Measurements from ENCODE around the gene TMEM145.
"Not testable (repeated sequence)": the region's sequence is repeated elsewhere in the genome, so short reads cannot be mapped to it uniquely, and the experiment has no call there.

TMEM145 gene

DNA sequence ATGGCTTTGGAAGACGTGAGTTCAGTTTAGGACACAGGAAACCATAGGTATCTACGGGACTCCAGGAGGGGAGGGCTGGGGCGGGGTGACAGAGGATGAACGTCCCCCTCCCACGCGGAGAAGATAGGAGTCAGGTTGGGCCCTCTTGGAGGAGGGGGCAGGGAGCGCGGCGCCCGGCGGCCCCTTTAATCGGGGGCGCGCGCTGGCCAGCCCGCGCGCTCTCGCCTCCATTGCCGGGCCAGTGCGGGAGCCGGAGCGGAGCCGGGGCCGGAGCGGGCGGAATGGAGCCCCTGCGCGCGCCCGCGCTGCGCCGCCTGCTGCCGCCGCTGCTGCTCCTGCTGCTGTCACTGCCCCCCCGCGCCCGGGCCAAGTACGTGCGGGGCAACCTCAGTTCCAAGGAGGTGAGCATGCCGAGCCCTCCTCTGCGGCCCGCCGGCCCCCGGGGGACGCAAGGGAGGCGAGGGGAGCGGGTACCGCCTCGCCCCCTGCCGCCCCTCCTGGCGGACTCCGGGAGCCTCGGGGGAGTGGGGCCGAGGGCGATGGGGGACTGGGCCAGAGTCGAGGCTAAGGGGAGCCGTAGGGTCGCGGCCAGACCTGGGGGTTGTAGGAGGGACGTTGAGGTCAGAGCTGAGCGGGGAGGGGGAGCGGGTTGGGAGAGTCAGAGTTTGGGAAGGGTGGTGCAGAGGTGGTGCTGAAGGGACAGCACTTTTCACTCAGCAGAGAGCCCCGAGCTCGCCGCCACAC lies at the start of gene TMEM145:
Gene TMEM145, plus strand, starts transcription at position 214 of the 744 bp plus-strand sequence. Its CDS starts 68 bp downstream, at position 282.
- DNase-seq, result no peak

- DNase-seq, result not testable (repeated sequence)
Measured at GRCh38 chr19:42266105-42266504, 47.0 kb upstream of the TMEM145 start.

DNA sequence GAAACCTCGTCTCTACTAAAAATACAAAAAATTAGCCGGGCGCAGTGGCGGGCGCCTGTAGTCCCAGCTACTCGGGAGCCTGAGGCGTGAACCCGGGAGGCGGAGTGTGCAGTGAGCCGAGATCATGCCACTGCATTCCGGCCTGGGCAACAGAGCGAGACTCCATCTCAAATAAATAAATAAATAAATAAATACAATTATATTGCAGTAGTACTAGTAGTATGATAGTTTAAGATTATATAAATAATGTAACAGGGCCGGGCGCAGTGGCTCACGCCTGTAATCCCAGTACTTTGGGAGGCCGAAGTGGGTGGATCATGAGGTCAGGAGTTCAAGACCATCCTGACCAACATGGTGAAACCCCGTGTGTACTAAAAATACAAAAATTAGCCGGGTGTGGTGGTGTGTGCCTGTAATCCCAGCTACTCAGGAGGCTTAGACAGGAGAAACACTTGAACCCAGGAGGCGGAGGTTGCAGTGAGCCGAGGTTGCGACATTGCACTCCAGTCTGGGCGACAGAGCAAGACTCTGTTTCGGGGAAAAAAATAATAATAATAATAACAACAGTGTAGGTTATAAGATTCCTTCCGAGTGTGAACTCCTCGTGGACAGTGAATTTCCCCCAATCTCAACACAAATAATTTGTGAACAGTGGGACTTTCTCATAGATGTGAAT lies 46.0 kb upstream of the TMEM145 start:
- not testable (repeated sequence) for DNase-seq

DNA sequence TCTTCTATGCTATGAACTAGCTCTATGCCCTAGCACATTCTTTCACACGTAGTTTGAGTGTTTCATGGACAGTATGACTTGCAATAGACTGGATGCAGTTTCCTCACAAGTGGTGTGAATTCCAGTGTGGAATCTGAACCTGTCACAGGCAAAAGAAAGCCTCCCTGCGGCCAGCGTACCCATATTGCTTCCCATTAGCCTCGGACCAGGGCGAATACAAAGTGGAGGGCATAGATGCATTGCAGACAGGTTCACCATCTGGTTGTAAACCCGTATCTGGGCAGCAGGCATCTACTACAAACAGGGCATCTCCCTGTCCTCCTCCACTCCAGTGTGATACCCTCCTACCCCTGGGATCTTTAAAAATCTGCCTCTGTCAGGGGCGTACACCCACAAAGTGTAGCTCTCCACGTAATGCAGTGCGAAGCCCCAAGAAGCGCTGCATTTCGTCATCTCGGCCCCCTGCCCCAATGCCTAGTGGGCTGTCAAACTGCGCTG lies 45.4 kb upstream of the TMEM145 start:
- no peak for DNase-seq

DNA sequence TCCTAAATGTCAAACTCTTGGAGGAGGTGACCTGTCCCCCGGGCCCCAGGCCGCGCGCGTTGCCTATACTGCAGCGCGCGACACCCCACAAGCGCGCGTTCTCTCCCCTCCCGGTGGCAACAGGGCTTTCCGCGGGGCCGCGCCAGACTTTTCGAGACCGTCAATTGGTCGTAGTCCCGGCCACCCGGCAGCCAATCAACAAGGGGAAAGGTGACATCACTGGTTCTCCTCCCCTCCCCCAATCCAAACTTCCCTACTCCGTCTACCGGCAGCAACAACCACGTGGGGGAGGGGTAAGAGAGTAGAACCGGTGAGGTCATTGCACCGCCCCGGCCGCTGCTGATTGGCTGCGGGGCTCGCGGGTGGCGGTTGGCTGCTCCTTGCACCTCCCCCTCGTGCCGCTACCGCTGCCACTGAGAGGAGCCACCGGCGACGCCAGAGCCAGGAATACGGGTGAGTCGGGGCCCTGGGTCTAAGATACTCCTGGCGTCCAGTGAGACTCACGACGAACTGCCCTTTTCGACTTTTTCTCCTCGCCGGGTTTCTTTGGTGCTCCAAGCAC lies 44.9 kb upstream of the TMEM145 start:
- DNase-seq, result peak; percentile 97

GRCh38 chr19:42268704-42269477 lies 44.2 kb upstream of the TMEM145 start, which contains the start of gene CIC:
CIC (plus strand) TSS chr19:42269252; CDS start chr19:42271784, 2,532 bp downstream.
- DNase-seq, result peak; percentile 99

DNA sequence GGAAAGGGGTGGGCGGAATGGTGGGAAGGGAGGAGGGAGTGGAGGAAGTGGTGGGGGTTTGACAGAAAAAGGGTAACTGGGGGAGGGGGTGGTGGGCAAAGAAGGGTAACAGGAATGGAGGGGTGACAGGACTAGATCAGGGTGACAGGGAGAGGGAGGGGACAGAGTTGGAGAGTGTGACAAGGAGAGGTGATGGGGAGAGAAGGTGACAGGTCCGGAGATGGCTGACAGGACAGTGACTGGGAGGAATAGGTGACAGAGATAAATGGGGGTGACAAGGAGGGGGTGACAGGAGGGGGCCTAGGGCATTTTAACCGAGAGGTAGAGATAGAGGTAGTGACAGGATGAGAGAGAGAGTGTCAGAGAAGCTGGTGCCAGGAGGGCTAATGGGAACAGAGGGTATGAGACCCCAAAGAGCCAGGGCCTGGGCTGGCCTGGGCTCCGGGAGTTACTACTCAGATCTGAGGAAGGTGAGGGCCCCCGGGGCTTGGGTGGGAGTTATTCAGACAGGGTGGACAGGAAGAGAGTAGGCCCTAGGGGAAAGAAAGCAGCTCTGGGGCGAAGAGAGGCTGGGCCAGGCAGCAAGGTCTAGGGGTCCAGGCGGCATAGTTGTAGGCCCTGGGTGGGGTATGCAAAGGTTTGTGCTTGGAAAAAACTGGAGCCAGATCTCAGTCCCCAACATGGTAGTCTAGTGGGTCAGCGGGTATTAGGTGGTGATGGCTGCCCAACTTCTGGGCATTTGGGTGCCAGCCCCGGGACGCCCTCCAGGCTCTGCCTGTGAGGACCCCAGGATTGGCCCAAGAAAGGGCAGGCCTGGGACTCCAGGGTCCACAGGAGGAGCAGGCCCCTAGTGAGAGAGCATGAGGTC lies 43.4 kb upstream of the TMEM145 start:
- DNase-seq, result no peak

DNA sequence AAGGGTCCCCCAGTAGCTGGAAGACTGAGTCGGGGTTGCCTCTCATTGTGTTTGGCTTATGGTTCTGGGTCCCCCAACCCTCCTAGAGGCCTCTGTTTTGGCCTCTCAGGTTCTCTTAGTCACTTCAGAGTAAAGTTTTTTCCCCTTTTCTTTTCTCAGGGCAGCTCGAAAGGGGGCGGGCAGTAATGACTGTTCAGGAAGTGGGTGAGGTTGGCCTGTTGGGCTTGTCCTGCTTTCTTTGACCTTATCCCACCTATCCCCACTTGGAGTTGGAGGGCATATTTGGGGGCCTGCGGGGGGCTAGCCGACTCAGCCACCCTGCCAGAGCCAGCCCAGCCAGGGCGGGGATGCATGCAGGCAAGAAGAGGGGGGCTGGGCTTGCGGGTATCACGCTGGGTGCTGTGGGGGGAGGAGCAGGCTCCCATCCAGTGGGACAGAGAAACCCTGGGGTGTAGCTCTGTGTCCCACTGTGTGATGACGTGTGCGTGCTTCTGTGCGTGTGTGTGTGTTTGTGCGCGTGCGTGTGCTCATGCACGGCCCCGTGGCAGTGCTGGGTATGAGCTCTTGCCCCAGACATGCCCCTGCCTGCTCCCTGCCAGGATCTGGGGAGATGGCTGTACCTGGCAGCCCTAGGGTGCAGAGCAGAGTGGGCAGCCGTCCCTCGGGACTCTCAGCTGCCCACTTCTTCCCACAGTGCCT lies 42.6 kb upstream of the TMEM145 start:
- no peak for DNase-seq

DNA sequence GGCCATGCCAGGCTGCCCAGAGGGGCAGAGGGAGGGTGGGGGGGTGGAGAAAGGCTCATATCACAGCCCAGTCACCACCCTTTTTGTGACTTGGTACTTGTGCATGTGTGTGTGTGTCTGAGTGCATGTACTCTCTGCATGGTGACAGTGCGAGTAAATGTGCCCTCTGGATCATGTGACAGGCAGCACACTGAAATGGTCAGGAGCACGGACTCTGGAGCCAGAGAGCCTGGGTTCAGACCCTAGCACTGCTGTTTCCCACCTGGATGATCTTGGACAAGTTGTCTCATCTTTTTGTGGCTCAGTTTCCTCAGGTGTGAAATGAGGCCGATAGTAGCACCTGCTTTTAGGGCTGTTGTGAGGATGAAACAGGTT lies 42.1 kb upstream of the TMEM145 start:
- DNase-seq, result no peak

GRCh38 chr19:42271861-42272534 lies 41.1 kb upstream of the TMEM145 start:
- no peak for DNase-seq

DNA sequence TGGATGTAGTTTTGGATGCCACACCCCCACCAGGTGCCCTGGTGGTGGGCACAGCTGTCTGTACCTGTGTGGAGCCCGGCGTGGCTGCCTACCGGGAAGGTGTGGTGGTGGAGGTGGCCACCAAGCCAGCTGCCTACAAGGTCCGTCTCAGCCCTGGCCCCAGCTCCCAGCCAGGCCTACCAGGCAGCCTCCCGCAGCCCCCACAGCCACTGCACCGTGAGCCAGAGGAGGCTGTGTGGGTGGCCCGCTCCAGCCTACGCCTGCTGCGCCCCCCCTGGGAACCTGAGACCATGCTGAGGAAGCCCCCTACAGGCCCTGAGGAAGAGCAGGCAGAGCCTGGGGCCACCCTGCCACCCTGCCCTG lies 40.6 kb upstream of the TMEM145 start:
- DNase-seq, result no peak

DNA sequence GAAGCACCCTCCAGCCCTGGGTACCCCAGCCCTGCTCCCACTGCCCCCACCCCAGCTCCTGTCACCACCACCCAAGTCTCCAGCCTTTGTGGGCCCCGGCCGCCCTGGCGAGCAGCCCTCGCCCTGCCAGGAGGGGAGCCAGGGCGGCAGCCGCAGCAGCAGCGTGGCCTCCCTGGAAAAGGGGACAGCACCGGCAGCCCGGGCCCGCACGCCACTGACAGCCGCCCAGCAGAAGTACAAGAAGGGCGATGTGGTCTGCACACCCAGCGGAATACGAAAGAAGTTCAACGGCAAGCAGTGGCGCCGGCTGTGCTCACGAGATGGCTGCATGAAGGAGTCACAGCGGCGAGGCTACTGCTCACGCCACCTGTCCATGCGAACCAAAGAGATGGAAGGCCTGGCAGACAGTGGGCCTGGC lies 40.1 kb upstream of the TMEM145 start:
- no peak for DNase-seq

GRCh38 chr19:42273407-42274064 lies 39.6 kb upstream of the TMEM145 start:
- no peak for DNase-seq

- no peak for DNase-seq
Measured at GRCh38 chr19:42274065-42274682, 38.9 kb upstream of the TMEM145 start.

DNA sequence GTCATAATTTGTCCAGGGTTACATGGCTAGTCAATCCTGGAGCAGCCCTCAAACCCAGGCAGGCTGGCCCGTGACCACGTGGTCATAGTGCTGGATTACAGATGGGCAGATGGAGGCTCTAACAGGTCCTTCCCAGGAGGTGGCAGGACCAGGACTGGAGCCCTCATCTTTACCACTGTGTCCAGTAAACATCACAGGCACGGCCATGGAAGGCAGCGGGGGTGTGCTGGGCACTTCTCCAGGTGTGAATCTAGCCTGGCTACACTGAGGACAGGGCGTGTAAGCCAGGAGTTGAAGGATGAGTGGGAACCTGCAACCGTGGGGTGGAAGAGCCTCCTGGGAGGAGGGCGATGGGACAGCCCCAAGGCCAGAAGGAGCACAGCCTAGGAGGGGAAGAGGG lies 38.0 kb upstream of the TMEM145 start:
- no peak for DNase-seq

- no peak for DNase-seq
Measured at GRCh38 chr19:42275517-42275916, 37.6 kb upstream of the TMEM145 start.

- no peak for DNase-seq
Measured at GRCh38 chr19:42276284-42276683, 36.8 kb upstream of the TMEM145 start.

- no peak for DNase-seq
Measured at GRCh38 chr19:42276821-42277220, 36.3 kb upstream of the TMEM145 start.

- DNase-seq, result no peak
Measured at GRCh38 chr19:42277821-42278451, 35.2 kb upstream of the TMEM145 start.
